ENCODE results near the gene ZNF423. TPM values are rescaled to one million over a fixed set of nuclear protein-coding genes. Genes with fewer than 3 reads are reported as not detected.

ZNF423 gene
- total and polyA plus RNA-seq, 12 donors = 1.7 to 10.6 (median 5.5) TPM

DNA sequence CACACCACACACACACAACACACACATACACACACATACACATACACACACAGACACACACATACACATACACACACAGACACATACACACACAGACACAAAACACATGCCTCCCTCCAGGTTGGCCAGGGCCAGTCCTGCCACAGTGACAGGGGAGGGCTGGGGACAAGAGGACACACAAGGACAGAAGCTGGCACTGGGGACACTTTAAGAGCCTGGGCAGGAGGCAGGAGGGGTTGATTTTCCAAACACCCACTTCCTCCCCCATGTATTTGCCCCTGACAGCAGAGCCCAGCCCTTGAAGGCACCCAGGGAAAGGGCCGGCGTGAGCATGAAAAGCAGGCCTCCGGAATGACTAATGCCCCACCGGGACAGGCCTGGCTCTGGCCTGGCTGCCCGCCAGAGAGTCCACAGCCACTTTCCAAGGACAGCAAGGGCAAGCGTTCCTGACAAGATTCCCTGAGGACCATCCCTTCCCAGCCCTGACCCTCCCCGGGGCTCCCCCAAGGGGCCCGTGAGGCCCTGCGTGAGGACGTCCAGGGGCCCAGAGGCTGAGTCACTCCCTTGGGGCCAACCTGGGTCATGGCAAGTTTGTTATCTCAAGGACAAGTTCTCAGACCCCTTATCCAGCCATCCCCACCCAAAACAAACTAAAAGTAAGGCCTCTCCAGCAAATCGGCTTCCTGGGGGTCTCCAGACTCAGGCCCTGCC, 235.6 kb downstream of the ZNF423 start:
- H3K27ac ChIP-seq = peak overlapping the region; percentile 26 to 87 (median 53)
- no peaks in the 10 kb centered on the region for H3K27me3 ChIP-seq
- peak; percentile 85 to 96 (median 94) for DNase-seq
- H3K4me3 ChIP-seq = no peak overlapping the region
- H3K9me3 ChIP-seq (replicated peaks in 1 of 3) = no peaks in the 10 kb centered on the region
- 20 to 36% (median 29%) methylated on average over 1 to 11 of the region's 11 CpGs for WGBS, 4 donors
- no peaks in the 10 kb centered on the region for H3K36me3 ChIP-seq (replicated peaks in 1 of 2)
- H3K4me1 ChIP-seq (replicated peaks in 1 of 2) = peaks cover 15 to 23% of the 10 kb centered on the region in 2 donors
- TF ChIP-seq POLR2A (IDR thresholded peaks at IDR 0.05) = no peak
- TF ChIP-seq, protein P1, sequence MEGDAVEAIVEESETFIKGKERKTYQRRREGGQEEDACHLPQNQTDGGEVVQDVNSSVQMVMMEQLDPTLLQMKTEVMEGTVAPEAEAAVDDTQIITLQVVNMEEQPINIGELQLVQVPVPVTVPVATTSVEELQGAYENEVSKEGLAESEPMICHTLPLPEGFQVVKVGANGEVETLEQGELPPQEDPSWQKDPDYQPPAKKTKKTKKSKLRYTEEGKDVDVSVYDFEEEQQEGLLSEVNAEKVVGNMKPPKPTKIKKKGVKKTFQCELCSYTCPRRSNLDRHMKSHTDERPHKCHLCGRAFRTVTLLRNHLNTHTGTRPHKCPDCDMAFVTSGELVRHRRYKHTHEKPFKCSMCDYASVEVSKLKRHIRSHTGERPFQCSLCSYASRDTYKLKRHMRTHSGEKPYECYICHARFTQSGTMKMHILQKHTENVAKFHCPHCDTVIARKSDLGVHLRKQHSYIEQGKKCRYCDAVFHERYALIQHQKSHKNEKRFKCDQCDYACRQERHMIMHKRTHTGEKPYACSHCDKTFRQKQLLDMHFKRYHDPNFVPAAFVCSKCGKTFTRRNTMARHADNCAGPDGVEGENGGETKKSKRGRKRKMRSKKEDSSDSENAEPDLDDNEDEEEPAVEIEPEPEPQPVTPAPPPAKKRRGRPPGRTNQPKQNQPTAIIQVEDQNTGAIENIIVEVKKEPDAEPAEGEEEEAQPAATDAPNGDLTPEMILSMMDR (IDR thresholded peaks at IDR 0.05) = no peak
- intact Hi-C loops (cut with DNase I) = no loop called here

DNA sequence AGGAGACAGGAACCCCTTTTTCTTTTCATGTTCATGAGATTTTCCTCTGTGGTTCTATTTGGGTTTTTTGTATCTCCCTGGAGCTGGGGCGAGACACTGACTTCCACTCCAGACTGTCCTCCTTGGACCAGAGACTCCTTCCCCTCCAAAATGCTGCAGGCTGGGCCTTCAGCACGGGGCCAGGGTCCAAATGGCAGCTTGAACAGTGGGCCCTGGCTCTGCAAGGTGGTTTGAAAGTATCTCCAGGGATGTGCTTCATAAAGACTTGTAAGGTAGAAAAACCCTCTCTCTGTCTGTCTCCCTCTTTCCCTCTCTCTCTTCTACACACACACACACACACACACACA, 236.1 kb downstream of the ZNF423 start:
- intact Hi-C loops (cut with DNase I) = no loop called here
- Histone ChIP-seq H3K4me1 (replicated peaks in 1 of 2) (peaks cover 15 to 23% of the 10 kb centered on the region in 2 donors), H3K9me3 (replicated peaks in 1 of 3) (no peaks in the 10 kb centered on the region), H3K27me3 (no peaks in the 10 kb centered on the region), H3K36me3 (replicated peaks in 1 of 2) (no peaks in the 10 kb centered on the region), H3K27ac (peak overlapping the region in 2 of 5 donors; percentile 26 to 87), H3K4me3 (no peak overlapping the region)
- 74 to 83% (median 78%) methylated on average over 2 of the region's 2 CpGs for WGBS, 4 donors
- TF ChIP-seq, protein P1 (IDR thresholded peaks at IDR 0.05) = no peak
- no peak for TF ChIP-seq POLR2A (IDR thresholded peaks at IDR 0.05)
- DNase-seq = peak in 2 of 7 donors; percentile 13 to 34

DNA sequence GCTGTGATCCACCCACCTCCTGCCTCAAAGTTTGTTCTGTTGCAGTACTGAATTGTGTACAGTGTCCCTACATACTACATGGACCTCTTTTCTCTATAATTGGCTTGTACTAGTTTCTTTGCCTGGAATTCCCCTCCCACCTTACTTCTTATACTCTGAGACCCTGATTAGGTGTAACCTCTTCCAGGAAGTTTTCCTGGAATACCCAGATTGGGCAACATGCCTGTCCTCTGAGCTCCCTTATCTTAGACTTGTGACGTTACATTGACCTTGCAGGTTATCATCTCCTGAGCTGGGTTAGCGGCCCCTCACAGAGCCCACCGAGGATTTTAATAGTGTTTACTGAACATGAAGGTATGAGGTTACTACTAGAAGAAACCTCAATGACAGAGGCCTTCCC, 237.0 kb downstream of the ZNF423 start:
- Histone ChIP-seq H3K27ac (no peak overlapping the region), H3K9me3 (replicated peaks in 1 of 3) (no peaks in the 10 kb centered on the region), H3K4me1 (replicated peaks in 1 of 2) (peaks cover 15 to 23% of the 10 kb centered on the region in 2 donors), H3K36me3 (replicated peaks in 1 of 2) (no peaks in the 10 kb centered on the region), H3K4me3 (no peak overlapping the region), H3K27me3 (no peaks in the 10 kb centered on the region)
- intact Hi-C loops (cut with DNase I) = no loop called here
- TF ChIP-seq, protein P1 (IDR thresholded peaks at IDR 0.05) = no peak
- TF ChIP-seq POLR2A (IDR thresholded peaks at IDR 0.05) = no peak
- WGBS, 4 donors = 24 to 60% (median 41%) methylated on average over 3 of the region's 3 CpGs
- peak in 3 of 7 donors; percentile 3 to 14 (median 13) for DNase-seq

DNA sequence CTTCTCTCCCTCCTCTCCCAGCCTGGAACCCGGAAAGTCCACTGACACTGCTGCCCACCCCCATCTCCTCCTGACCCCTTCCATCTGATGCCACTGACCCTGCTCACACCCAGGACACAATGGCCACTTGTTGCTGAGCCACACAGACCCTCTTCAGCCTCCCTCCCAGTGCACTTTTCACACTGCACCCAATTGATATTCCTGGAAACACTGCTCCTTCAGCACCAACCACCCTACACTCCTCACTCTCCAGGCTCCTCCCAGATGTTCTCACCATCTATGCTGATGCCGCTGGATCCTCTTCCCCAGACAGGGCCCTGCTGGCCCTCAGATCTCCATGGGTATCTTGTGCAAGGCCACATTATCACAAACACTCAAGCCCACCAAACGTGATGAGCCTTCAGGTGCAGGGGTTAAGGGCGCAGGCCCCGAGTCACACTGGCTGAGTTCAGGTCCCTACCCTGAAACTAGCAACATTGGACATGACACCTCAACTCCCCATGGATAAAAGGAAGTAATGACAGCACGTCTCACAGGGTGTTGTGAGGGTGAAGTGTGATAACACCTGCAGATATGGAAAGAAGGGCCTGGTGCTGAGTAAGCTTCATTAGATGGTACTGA, 238.1 kb downstream of the ZNF423 start:
- no peak overlapping the region for H3K27ac ChIP-seq
- no peaks in the 10 kb centered on the region for H3K36me3 ChIP-seq (replicated peaks in 1 of 2)
- peaks cover 15 to 23% of the 10 kb centered on the region in 2 donors for H3K4me1 ChIP-seq (replicated peaks in 1 of 2)
- intact Hi-C loops (cut with DNase I) = no loop called here
- no peaks in the 10 kb centered on the region for H3K27me3 ChIP-seq
- DNase-seq = peak in 3 of 7 donors; percentile 7 to 38 (median 9)
- H3K9me3 ChIP-seq (replicated peaks in 1 of 3) = no peaks in the 10 kb centered on the region
- 88 to 95% (median 92%) methylated on average over 6 of the region's 6 CpGs for WGBS, 4 donors
- H3K4me3 ChIP-seq = no peak overlapping the region
- no peak for TF ChIP-seq POLR2A (IDR thresholded peaks at IDR 0.05)
- TF ChIP-seq, protein P1 (IDR thresholded peaks at IDR 0.05) = no peak
